Smooth muscle cell (in vitro differentiated cells): Measurements from ENCODE around the gene RAB13. TPM values are rescaled to one million over a fixed set of nuclear protein-coding genes. Genes with fewer than 3 reads are reported as not detected.

Experiments used
- DNase-seq: peaks from one replicate; lab custom pipeline; 2025; ENCODE audit not compliant: unreplicated experiment; lab: John Stamatoyannopoulos, UW
- H2AFZ ChIP-seq: fragments of 200-600 bp; sonication (generic); 2 replicates; pipeline ENCODE4 v1.6.0; 2016; ENCODE audit warnings: antibody characterized with exemption, low read depth, mild to moderate bottlenecking
- H3F3A ChIP-seq: fragments of 200-600 bp; sonication (generic); 2 replicates; pipeline ENCODE4 v1.6.0; 2017; ENCODE audit warnings: antibody characterized with exemption, low read depth
- H3K27ac ChIP-seq: fragments of 200-600 bp; sonication (generic); 2 replicates; pipeline ENCODE4 v1.5.1; 2016; ENCODE audit warnings: low read depth, mild to moderate bottlenecking
- H3K27me3 ChIP-seq: fragments of 200-600 bp; sonication (generic); 2 replicates; pipeline ENCODE4 v1.6.1; 2016; ENCODE audit warnings: low read depth, mild to moderate bottlenecking
- H3K36me3 ChIP-seq: fragments of 200-600 bp; sonication (generic); 2 replicates; pipeline ENCODE4 v1.5.1; 2016; ENCODE audit warnings: low read depth
- H3K4me1 ChIP-seq: fragments of 200-600 bp; sonication (generic); 2 replicates; pipeline ENCODE4 v1.5.1; 2016; ENCODE audit warnings: low read depth
- H3K4me2 ChIP-seq: fragments of 200-600 bp; sonication (generic); 2 replicates; pipeline ENCODE4 v1.6.0; 2016; ENCODE audit warnings: mild to moderate bottlenecking
- H3K4me3 ChIP-seq: fragments of 200-600 bp; sonication (generic); 2 replicates; pipeline ENCODE4 v1.5.1; 2016; ENCODE audit warnings: mild to moderate bottlenecking
- H3K79me2 ChIP-seq: fragments of 200-600 bp; sonication (generic); 2 replicates; pipeline ENCODE4 v1.6.0; 2016; ENCODE audit warnings: low read depth, mild to moderate bottlenecking
- H3K9ac ChIP-seq: fragments of 200-600 bp; sonication (generic); 2 replicates; pipeline ENCODE4 v1.6.0; 2016; ENCODE audit warnings: low read depth
- H3K9me3 ChIP-seq: fragments of 200-600 bp; sonication (generic); replicated peaks from 2 replicates; pipeline ENCODE4 v1.5.1; 2016; ENCODE audit warnings: low read depth
- H4K20me1 ChIP-seq: fragments of 200-600 bp; sonication (generic); 2 replicates; pipeline ENCODE4 v1.6.0; 2016; ENCODE audit warnings: low read depth
- CTCF ChIP-seq: fragments of 200-600 bp; sonication (generic); IDR thresholded peaks from 2 replicates; pipeline ENCODE4 v1.5.1; 2017; ENCODE audit warnings: borderline replicate concordance, mild to moderate bottlenecking, antibody characterized with exemption; ENCODE audit not compliant: insufficient read depth, poor library complexity, severe bottlenecking
- WGBS: methylation state at CpG from one replicate; pipeline ENCODE4 v1.1.7; 2016; ENCODE audit warnings: low lambda C conversion rate; 5-methylcytosine and 5-hydroxymethylcytosine counted together
- polyA plus RNA-seq: library from polyadenylated mRNA; unstranded; fragments of >200 nt; fragmentation: Nextera tagmentation; extraction: Ambion mirVana; gene quantifications from 2 replicates; pipeline ENCODE4 v1.2.1, GENCODE V29; 2016
- total RNA-seq: library from RNA; depleted of rRNA; stranded (reverse); fragments of >200 nt; gene quantifications from 2 replicates; pipeline ENCODE4 v1.2.3, GENCODE V29; 2014

The RAB13 gene
- total and polyA plus RNA-seq, 2 experiments from 2014 or later: 48.3 to 131 TPM

- WGBS: 1% methylated on average over 37 of the region's 75 CpGs
- H3F3A ChIP-seq: peaks cover 4% of the 10 kb centered on the region
- H3K4me2 ChIP-seq: peak within 1 kb of the TSS; percentile 91
- H3K36me3 ChIP-seq: no peaks in the 10 kb centered on the region
- no peak within 1 kb of the TSS for H2AFZ ChIP-seq
- peak within 1 kb of the TSS; percentile 96 for H3K4me3 ChIP-seq
- TF ChIP-seq CTCF: no peak
- H3K9me3 ChIP-seq: no peaks in the 10 kb centered on the region
- H3K9ac ChIP-seq: peak within 1 kb of the TSS; percentile 93
- peaks cover 18% of the 10 kb centered on the region for H3K4me1 ChIP-seq
- DNase-seq: peak; percentile 86
- peak within 1 kb of the TSS; percentile 85 for H3K27ac ChIP-seq
- peaks cover 67% of the 10 kb centered on the region for H3K79me2 ChIP-seq
- peaks cover 59% of the 10 kb centered on the region for H4K20me1 ChIP-seq
- H3K27me3 ChIP-seq: no peaks in the 10 kb centered on the region
Measured at GRCh38 chr1:153958111-153958960, 27.8 kb downstream of the RAB13 start, which contains the start of gene CRTC2. Gene CRTC2 (minus strand): TSS chr1:153958612. CDS start chr1:153958497, 115 bp downstream.

GRCh38 chr1:153957744-153958110 lies 28.4 kb downstream of the RAB13 start:
- TF ChIP-seq CTCF: no peak
- WGBS: under 1% methylated on average over 13 of the region's 13 CpGs
- H3K27me3 ChIP-seq: no peaks in the 10 kb centered on the region
- peaks cover 62% of the 10 kb centered on the region for H4K20me1 ChIP-seq
- no peaks in the 10 kb centered on the region for H3K36me3 ChIP-seq
- H2AFZ ChIP-seq: no peak overlapping the region
- H3K9ac ChIP-seq: peak overlapping the region; percentile 93
- H3F3A ChIP-seq: no peaks in the 10 kb centered on the region
- peak overlapping the region; percentile 96 for H3K4me3 ChIP-seq
- H3K27ac ChIP-seq: peak overlapping the region; percentile 85
- H3K4me1 ChIP-seq: peaks cover 16% of the 10 kb centered on the region
- no peaks in the 10 kb centered on the region for H3K9me3 ChIP-seq
- H3K4me2 ChIP-seq: peak overlapping the region; percentile 91
- H3K79me2 ChIP-seq: peaks cover 62% of the 10 kb centered on the region
- no peak for DNase-seq

- H3K9me3 ChIP-seq: no peaks in the 10 kb centered on the region
- H3K4me1 ChIP-seq: peaks cover 12% of the 10 kb centered on the region
- H3K4me3 ChIP-seq: peak overlapping the region; percentile 96
- peak overlapping the region; percentile 85 for H3K27ac ChIP-seq
- TF ChIP-seq CTCF: no peak
- H3F3A ChIP-seq: no peaks in the 10 kb centered on the region
- no peaks in the 10 kb centered on the region for H3K27me3 ChIP-seq
- H4K20me1 ChIP-seq: peaks cover 58% of the 10 kb centered on the region
- H3K4me2 ChIP-seq: peak overlapping the region; percentile 91
- H2AFZ ChIP-seq: no peak overlapping the region
- no peak for DNase-seq
- peak overlapping the region; percentile 93 for H3K9ac ChIP-seq
- WGBS: 43% methylated on average over 6 of the region's 6 CpGs
- peaks cover 57% of the 10 kb centered on the region for H3K79me2 ChIP-seq
- no peaks in the 10 kb centered on the region for H3K36me3 ChIP-seq
Measured at GRCh38 chr1:153956997-153957715, 29.0 kb downstream of the RAB13 start.
